Neural progenitor cell (in vitro differentiated cells): Measurements from ENCODE around the gene ADCY7.

Experiments used
- EZH2 ChIP-seq: fragments of 200-600 bp; sonication (generic); IDR thresholded peaks from 2 replicates; pipeline ENCODE4 v1.6.1; 2017; ENCODE audit warnings: antibody characterized with exemption, mild to moderate bottlenecking, moderate library complexity
- EZH2phosphoT487 ChIP-seq: fragments of 200-600 bp; sonication (generic); IDR thresholded peaks from 2 replicates; pipeline ENCODE4 v1.6.1; 2017; ENCODE audit warnings: antibody characterized with exemption
- TF ChIP-seq, protein P1 (sequence below): fragments of 200-600 bp; sonication (generic); IDR thresholded peaks from 2 replicates; pipeline ENCODE4 v1.5.1; 2017; ENCODE audit warnings: antibody characterized with exemption, mild to moderate bottlenecking

DNA sequence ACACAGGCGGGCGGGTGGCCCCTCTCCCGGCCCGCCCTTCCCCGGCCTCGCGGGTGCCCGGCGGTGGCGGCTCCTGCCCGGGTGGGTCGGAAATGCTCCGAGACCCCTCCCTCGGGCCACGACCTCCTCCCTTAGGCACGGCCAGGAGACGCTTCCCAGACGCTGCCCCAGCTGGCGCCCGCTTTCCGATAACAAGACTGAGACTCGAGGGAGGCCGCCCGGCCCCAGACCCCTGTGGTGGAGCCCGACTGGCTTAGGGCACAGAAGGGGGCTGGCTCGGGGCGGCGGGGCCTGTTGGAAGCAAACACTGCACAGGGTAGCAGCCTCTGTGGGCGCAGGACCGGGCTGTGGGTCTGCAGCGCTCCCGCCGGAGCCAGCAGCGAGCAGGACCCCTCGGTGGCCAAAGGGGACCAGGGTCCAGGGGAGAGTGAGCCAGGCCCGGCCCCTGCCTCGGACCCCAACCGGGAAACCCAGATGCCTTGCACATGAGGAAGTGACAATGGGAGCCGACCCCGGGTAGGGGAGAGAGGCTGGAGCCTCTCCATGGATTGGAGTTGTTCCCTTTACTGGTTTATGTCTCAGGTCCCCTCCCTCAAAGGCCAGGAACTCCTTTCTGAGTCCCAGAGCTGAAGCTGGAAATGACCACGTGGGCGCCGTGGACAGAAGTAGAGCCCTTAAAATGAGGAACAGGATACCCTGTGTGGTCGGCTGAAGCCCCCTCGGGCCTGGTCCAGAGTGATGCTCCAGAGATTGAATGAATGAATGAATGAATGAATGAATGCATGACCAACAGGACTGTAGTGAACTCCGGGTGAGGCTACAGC is 19.8 kb upstream of the ADCY7 start:
- TF ChIP-seq, protein P1, sequence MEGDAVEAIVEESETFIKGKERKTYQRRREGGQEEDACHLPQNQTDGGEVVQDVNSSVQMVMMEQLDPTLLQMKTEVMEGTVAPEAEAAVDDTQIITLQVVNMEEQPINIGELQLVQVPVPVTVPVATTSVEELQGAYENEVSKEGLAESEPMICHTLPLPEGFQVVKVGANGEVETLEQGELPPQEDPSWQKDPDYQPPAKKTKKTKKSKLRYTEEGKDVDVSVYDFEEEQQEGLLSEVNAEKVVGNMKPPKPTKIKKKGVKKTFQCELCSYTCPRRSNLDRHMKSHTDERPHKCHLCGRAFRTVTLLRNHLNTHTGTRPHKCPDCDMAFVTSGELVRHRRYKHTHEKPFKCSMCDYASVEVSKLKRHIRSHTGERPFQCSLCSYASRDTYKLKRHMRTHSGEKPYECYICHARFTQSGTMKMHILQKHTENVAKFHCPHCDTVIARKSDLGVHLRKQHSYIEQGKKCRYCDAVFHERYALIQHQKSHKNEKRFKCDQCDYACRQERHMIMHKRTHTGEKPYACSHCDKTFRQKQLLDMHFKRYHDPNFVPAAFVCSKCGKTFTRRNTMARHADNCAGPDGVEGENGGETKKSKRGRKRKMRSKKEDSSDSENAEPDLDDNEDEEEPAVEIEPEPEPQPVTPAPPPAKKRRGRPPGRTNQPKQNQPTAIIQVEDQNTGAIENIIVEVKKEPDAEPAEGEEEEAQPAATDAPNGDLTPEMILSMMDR: no peak
- TF ChIP-seq EZH2phosphoT487 (no peak), EZH2 (no peak)
